KMS-11 (cell line): ENCODE measurements around the gene HS6ST2.
"Not testable (repeated sequence)": the region's sequence is repeated elsewhere in the genome, so short reads cannot be mapped to it uniquely, and the experiment has no call there.

ENCODE experiments used
- H2AFZ ChIP-seq: fragments of 200-600 bp; sonication (generic); 2 replicates; pipeline ENCODE4 v1.6.1; 2016; ENCODE audit warnings: antibody characterized with exemption, mixed run types, low read depth
- H3K27ac ChIP-seq: fragments of 200-600 bp; sonication (generic); 2 replicates; pipeline ENCODE4 v1.6.1; 2016; ENCODE audit warnings: mild to moderate bottlenecking, mixed run types
- H3K27me3 ChIP-seq: fragments of 200-600 bp; sonication (generic); 2 replicates; pipeline ENCODE4 v1.6.1; 2017; ENCODE audit warnings: mild to moderate bottlenecking, low read depth, mixed run types, moderate library complexity; ENCODE audit not compliant: insufficient read depth
- H3K36me3 ChIP-seq: fragments of 200-600 bp; sonication (generic); 2 replicates; pipeline ENCODE4 v1.6.1; 2017; ENCODE audit warnings: mild to moderate bottlenecking, mixed run types; ENCODE audit not compliant: insufficient read depth
- H3K4me1 ChIP-seq: fragments of 200-600 bp; sonication (generic); 2 replicates; pipeline ENCODE4 v1.6.1; 2016; ENCODE audit warnings: mild to moderate bottlenecking, low read depth, mixed run types; ENCODE audit not compliant: poor library complexity, severe bottlenecking
- H3K4me2 ChIP-seq: fragments of 200-600 bp; sonication (generic); 2 replicates; pipeline ENCODE4 v1.7.0; 2016; ENCODE audit warnings: mild to moderate bottlenecking, mixed run types
- H3K4me3 ChIP-seq: fragments of 200-600 bp; sonication (generic); IDR thresholded peaks from 2 replicates; pipeline ENCODE4 v1.6.1; 2017; ENCODE audit warnings: low read depth, low read length, mixed read lengths; ENCODE audit not compliant: insufficient read depth
- H3K79me2 ChIP-seq: fragments of 200-600 bp; sonication (generic); 2 replicates; pipeline ENCODE4 v1.6.1; 2016; ENCODE audit warnings: low read depth, mixed run types; ENCODE audit not compliant: insufficient read depth
- H3K9ac ChIP-seq: fragments of 200-600 bp; sonication (generic); 2 replicates; pipeline ENCODE4 v1.6.1; 2016; ENCODE audit warnings: mild to moderate bottlenecking, mixed run types
- H4K20me1 ChIP-seq: fragments of 200-600 bp; sonication (generic); 2 replicates; pipeline ENCODE4 v1.6.1; 2016; ENCODE audit warnings: mild to moderate bottlenecking, mixed run types; ENCODE audit not compliant: insufficient read depth
- TF ChIP-seq, protein P1 (sequence below): fragments of 200-600 bp; sonication (generic); conservative IDR thresholded peaks from 2 replicates; pipeline ENCODE4 v1.6.1; 2017; ENCODE audit warnings: low read depth, mild to moderate bottlenecking, antibody characterized with exemption, low read length, moderate library complexity, mixed read lengths

Gene HS6ST2

DNA sequence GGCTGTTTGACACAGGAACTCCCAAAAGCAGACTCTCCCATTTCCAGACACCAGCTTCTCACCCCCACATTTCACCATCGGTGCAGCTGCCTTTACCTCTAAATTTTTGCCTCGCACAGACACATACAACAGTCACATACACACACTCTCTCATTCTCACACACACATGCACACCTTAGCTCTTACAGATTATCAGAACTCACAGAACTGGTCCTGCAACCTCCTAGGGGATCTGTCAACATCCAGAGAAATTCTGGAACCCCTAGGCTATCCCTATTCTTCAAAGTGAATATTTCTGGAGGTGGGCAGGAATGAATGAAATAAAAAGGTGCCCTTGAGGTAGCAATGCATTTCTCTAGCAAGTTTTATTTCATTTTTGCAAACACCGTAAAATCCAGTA lies 4.1 kb downstream of the HS6ST2 start:
- Histone ChIP-seq H3K4me1 (no peaks in the 10 kb centered on the region), H4K20me1 (no peaks in the 10 kb centered on the region), H3K4me3 (no peak overlapping the region), H3K36me3 (no peaks in the 10 kb centered on the region), H3K27ac (no peak overlapping the region), H3K9ac (no peak overlapping the region), H3K27me3 (no peaks in the 10 kb centered on the region), H2AFZ (no peak overlapping the region), H3K79me2 (no peaks in the 10 kb centered on the region), H3K4me2 (no peak overlapping the region)
- TF ChIP-seq, protein P1, sequence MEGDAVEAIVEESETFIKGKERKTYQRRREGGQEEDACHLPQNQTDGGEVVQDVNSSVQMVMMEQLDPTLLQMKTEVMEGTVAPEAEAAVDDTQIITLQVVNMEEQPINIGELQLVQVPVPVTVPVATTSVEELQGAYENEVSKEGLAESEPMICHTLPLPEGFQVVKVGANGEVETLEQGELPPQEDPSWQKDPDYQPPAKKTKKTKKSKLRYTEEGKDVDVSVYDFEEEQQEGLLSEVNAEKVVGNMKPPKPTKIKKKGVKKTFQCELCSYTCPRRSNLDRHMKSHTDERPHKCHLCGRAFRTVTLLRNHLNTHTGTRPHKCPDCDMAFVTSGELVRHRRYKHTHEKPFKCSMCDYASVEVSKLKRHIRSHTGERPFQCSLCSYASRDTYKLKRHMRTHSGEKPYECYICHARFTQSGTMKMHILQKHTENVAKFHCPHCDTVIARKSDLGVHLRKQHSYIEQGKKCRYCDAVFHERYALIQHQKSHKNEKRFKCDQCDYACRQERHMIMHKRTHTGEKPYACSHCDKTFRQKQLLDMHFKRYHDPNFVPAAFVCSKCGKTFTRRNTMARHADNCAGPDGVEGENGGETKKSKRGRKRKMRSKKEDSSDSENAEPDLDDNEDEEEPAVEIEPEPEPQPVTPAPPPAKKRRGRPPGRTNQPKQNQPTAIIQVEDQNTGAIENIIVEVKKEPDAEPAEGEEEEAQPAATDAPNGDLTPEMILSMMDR, result no peak

- H3K36me3 ChIP-seq, result no peaks in the 10 kb centered on the region
- TF ChIP-seq, protein P1, result no peak
- H3K27me3 ChIP-seq, result no peaks in the 10 kb centered on the region
- H3K9ac ChIP-seq, result no peak overlapping the region
- no peaks in the 10 kb centered on the region for H3K79me2 ChIP-seq
- no peaks in the 10 kb centered on the region for H3K4me1 ChIP-seq
- H3K27ac ChIP-seq, result no peak overlapping the region
- H2AFZ ChIP-seq, result no peak overlapping the region
- H4K20me1 ChIP-seq, result no peaks in the 10 kb centered on the region
- no peak overlapping the region for H3K4me2 ChIP-seq
- H3K4me3 ChIP-seq, result no peak overlapping the region
Measured at GRCh38 chrX:132953354-132953753, 5.1 kb downstream of the HS6ST2 start.

DNA sequence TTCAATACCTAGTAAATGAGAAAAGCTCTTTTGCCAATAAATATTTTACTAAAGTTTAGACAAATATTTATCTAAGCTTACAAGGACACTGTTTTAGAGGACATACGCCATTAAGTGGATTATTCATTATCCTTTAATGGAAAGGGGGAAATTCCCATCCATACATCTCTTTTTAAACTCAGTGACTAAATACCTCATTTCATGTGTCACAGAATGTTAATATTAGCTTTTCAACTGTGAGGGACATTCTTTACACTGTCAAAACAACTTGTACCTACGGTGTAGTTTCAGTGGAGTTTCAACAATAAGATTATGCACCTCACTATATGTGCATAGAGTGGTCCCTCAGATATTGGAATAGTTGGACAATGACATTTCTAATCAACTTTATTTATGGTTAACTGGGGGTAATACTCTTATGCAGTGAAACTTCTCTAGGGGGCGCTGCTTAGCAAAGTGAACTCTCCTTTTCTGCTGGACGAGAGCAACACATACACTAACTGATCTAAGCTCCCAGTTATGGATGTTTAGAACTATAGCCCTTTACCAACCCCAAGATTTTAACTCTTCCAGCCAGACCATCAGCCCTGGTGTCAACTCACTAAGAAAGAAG lies 9.7 kb downstream of the HS6ST2 start:
- no peaks in the 10 kb centered on the region for H4K20me1 ChIP-seq
- H3K36me3 ChIP-seq, result no peaks in the 10 kb centered on the region
- H3K27me3 ChIP-seq, result no peaks in the 10 kb centered on the region
- TF ChIP-seq, protein P1, result peak; percentile 28; the same call in 1 of the 2 replicates
- H3K4me1 ChIP-seq, result no peaks in the 10 kb centered on the region
- H3K4me2 ChIP-seq, result no peak overlapping the region
- H3K27ac ChIP-seq, result no peak overlapping the region
- H3K4me3 ChIP-seq, result no peak overlapping the region
- no peak overlapping the region for H3K9ac ChIP-seq
- H3K79me2 ChIP-seq, result no peaks in the 10 kb centered on the region
- H2AFZ ChIP-seq, result no peak overlapping the region

GRCh38 chrX:132945055-132945599 lies 13.3 kb downstream of the HS6ST2 start:
- not testable (repeated sequence) for H3K4me3 ChIP-seq, H3K9ac ChIP-seq, H3K79me2 ChIP-seq, H3K4me2 ChIP-seq, H3K27me3 ChIP-seq, H3K27ac ChIP-seq, H3K36me3 ChIP-seq, H3K4me1 ChIP-seq, H2AFZ ChIP-seq, H4K20me1 ChIP-seq

- no peak overlapping the region for H2AFZ ChIP-seq
- no peaks in the 10 kb centered on the region for H3K79me2 ChIP-seq
- TF ChIP-seq, protein P1, result peak; percentile 38; the same call in 1 of the 2 replicates
- H3K36me3 ChIP-seq, result no peaks in the 10 kb centered on the region
- no peak overlapping the region for H3K27ac ChIP-seq
- no peaks in the 10 kb centered on the region for H4K20me1 ChIP-seq
- H3K4me2 ChIP-seq, result no peak overlapping the region
- no peak overlapping the region for H3K9ac ChIP-seq
- no peaks in the 10 kb centered on the region for H3K27me3 ChIP-seq
- H3K4me3 ChIP-seq, result no peak overlapping the region
- H3K4me1 ChIP-seq, result peaks cover 5% of the 10 kb centered on the region
Measured at GRCh38 chrX:132940727-132941327, 17.6 kb downstream of the HS6ST2 start.
